ENCODE results near the gene CDH11.

CDH11 gene

DNA sequence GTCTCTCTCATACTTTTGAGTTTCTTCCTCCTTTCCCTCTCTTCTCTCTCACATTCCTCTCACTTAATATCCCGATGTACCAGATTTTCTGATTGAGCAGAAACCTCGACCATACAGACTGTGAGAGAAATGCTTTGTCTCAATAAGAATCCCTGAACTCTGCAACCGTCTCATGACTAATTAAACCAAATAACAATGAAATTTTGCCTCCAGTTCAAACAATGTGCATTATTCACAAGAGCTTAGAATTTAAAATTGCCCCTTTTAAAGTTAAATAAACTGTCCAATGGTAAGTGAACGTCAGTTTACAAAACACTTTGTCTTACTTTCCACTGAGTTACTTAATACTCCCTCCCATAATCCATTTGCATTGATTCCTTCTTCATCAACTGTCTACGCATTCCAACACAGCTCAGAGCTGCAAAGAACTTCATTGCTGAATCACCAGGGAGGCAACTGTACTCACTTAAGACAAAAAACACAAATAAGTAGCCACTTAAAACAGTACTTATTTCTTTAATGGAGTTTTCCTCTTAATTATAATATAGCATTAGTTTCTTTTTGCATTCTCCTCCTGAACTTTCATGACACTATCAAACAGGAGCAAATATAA is 4.9 kb downstream of the CDH11 start:
- DNase-seq = no peak

DNA sequence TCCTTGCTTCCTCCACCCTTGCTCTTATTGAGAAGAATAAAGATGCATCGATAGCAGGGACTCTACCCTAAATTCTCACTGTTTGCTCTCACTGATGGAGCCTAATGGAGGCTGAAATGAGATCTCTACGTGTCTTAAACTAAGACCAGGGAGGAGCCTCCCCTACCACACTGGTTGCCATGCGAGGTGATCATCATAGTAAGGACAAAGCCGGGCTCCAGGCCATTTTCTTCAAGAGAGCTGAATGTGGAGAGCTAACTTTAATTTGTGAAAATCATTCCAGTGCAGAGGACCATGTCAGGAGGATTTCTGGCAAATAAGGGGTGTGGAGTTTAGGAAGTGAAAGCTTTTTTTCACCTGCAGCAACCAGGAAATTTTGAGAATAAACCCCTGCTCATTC is 5.6 kb downstream of the CDH11 start:
- no peak for DNase-seq

DNA sequence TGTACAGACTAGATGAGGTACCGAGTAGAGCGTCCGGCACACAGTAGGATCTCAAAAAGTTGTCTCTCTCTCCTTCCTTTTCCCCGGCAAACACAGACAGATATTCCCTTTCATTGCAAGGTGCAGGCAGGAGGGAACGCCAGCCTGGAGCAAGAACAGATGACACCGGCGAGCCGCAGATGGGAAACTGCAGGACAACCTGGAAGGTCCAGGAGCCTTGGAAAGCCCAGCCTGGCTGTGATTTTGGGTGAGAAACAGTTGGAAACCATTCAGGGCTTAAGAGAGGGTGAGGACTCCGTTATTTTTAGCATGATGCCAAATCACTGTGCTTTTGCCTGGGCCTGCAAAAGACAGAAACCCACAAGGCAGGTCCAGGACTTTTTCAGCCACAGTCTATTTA is 7.3 kb downstream of the CDH11 start:
- no peak for DNase-seq

DNA sequence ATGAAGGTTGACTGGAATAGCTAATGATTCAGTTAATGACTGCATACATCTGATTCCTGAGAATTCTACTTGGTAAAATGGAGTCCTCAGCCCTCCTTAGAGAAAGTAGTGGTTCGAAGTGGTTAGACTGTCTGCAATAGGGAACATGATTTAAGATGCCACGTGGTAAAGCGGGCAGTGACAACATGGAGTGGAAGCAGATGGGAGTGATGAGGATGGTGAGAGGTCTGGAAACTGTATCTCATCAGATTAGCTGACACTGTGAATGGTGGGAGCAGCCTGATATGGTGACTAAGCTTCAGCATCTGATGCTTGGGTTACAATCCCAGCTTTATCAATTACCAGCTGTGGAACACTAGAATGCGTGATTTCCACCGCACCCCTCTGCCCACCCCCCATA is 8.4 kb downstream of the CDH11 start:
- no peak for DNase-seq

DNA sequence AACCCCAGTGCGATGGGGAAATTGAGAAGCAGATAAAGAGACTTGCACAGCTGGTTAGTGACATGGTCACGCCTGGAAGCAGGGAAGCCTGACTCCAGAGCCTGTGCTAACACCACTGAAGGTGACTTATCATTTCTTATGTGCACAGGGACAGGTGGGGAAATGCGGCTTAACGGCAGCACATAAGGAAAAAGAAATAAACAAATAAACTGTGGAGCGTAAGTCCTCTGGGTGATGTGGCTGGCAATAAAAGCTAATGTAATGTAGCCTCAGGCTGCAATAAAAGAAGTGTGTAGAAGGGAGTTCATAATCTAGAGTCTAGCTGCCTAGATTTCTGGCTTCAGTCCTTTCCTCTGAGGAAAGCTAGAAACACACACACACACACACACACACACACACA is 10.6 kb downstream of the CDH11 start:
- no peak for DNase-seq

DNA sequence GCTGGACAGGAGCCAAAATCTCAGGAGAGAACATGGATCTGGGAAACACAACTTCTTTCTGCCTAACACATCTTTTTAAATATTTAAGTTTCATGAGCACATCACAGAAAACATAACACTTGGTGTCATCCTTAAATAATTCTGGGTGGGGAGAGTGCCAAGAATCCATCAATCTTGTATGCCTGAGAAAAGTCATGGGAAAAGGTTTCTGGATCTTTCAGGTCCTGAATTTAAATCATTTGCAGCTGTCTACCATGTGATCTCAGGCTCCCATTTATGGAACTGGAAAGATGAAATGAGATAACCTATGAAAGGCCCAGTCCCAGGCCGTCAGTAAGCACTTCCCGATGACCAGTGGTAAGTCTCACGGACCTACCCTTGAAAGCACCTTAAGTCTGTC is 15.1 kb downstream of the CDH11 start:
- no peak for DNase-seq

DNA sequence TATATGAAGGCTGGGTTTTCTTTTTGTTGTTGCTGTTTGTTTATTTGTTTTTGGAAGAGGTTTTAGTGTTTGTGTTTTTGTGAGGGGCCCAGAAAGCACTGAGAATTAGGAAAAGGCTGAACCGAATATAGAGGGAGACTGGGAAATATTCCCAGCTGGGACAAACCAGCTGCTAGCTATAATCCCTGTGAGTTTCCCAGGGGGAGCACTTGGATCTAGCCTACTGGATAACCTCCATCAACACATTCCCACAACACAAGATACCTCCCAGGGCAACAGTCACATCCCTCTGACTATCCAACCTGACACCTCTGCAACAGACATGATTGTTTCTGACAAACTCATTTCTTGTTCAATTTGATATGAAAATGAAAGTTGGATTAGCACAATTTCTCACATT is 16.7 kb downstream of the CDH11 start:
- no peak for DNase-seq

DNA sequence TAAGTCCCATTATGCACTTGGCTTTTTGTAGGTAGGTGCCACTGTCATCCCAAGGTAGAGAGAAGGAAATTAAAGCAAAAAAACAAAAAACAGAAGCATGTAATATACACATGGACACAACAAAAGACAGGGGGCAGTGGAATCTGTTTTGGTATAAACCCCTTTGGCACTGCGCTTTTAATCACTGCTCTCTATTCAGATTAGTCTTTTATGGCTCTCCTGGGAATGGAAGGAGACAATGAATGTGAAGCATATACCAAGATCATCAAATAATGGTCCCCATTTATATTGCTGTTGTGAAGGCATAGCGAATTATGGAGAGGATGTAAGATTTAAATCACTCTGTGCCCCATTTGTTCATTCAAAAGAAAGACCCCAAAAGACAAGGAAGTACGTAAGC is 17.4 kb downstream of the CDH11 start:
- no peak for DNase-seq

DNA sequence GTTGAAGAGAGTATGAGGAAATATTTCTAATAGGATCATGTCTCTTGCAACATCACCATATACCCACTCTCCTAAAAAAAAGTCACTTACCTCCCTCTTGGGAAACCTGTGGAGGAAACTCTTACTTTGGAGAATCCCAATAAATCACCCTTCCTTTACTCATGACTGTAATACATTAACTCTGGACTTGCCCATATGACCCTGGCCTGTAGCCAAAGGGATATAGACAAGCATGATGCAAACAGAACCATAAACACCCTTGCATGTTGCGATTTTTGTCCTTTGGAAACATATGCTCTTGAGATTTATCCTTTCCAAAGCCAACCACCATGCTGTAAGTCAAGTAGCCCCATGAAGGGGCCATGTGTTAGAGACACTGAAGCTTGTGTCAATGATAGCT is 19.5 kb downstream of the CDH11 start:
- DNase-seq = no peak

DNA sequence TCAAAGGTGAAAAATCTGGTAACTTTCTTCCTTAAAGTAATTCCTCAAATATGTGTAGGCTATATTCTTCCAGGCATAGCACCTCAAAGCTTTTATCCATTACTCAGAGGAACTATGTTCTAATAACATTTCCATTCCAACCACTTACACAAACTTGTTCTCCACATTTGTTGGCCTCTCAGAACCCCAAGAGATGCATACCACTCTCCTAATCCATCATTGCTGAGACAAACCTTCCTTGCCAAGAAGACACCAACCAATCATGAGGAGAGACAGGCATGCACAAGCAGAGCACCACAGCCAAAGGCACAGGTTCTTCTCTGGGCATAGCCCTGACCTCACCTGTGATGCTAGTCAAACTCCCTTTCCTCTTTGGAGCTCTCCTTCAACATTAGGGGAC is 20.9 kb downstream of the CDH11 start:
- no peak for DNase-seq

DNA sequence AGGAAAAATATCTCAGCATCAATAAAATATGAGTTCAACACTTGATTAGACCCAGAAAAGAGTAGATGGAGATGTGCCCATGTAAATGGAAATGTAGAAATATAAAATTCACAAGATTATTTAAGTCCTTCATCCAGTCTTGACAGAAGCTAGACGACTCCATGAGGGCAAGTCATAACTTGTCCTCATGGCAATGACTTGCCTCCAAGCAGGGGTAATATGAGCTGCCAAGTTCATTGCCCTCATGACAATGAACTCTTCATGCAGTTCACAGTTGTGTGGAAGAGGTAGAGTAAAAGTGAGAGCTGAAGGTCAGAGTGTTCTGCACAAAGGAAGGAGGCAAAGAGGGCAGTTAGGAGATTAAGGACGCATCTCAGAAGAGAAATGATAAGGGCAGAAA is 22.3 kb downstream of the CDH11 start:
- no peak for DNase-seq

DNA sequence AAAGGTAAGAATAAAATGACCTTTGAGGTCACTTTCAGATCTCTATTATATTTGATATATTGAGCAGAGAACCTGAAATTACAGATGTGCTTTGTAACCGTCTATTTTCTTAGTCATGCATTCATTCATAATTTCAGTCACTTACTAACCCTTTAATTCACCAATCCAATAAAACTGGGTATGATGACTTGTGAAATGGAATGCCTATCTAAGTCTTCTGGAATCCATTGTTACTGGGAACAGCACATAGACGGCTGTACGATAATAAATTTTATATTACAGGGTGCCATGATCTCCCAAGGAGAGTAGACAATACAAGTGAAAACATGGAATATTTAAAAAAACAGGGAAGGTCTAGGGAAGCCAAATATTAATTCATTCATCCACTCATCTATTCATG is 22.9 kb downstream of the CDH11 start:
- DNase-seq = no peak

DNA sequence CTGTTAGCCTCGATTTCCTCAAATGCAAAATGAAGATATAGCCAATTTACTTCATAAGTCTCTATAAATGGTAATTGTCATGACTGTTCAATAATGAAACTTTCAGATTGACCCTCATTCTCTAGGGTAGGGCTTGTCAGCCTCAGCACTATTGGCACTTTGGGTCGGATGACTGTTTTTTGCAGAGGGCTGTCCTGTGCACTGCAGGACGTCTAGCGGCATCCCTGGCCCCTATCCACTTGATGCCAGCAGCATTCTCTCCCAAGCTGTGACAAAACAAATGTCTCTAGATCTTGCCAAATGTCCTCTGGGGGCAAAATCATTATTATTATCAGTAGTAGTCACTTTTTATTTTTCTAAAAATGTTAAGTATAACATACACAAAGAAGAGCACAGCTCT is 24.6 kb downstream of the CDH11 start:
- no peak for DNase-seq

DNA sequence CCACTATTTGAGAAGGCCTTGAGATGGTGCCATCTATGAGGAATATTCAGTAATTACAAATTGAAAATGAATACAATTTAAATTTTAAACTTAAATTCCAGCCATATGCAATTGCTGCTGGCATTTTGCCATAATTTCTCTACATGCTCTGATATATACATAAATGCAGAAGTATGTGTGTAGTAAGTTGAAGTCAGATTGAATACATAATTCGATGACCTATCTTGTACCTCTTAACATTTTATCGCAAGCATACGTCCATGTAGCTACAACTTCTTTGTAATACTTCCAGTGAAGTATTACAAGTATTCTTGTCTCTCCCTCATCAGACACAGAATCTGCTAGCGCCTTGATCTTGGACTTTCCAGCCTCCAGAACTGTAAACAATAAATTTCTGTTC is 26.0 kb downstream of the CDH11 start:
- no peak for DNase-seq

DNA sequence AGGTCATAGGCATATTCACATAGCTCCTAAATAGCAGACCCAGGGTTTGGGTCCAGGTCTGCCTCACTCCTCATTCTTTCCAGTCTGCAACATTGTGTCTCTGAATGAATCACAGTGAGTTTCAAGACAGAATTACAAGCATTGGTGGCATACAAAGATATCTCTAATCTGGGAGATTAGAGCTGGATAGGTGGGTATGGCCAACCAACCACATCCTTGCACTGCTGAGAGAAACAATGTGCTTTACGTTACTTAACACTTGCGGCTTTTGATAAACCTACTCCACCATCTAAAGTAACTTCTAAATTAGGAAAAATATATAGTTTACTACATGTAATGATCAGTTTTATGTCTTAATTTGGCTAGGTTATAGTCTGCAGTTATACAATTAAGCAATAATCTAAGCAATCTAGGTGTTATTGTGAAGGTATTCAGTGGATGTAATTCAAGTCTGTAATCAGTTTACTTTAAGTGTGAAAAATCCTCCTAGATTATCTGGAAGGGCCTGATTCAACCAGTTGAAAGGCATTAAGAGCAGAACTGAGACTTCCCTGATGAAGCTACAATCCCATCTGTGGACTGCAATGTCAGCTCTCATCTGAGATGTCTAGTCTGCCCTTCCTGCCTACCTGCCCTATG is 26.7 kb downstream of the CDH11 start:
- no peak for DNase-seq

DNA sequence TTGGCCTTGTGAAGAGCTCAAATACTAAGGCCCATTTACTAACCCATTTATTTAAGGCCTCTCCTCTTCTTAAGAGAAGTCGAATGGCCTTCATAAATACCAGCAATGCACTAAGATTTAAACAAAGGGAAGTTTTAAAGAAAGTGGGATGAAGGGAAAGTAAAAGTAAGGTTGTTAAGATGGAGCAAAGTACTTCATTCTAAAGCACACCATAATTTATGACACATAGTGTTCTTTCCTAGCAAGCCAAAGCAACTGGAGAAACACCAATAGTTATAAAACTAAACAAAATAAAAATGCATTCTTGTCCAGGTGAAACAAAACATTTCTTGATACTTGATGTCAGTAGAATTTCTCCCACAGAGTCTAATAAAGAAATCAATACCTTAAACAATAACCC is 27.9 kb downstream of the CDH11 start:
- DNase-seq = no peak

DNA sequence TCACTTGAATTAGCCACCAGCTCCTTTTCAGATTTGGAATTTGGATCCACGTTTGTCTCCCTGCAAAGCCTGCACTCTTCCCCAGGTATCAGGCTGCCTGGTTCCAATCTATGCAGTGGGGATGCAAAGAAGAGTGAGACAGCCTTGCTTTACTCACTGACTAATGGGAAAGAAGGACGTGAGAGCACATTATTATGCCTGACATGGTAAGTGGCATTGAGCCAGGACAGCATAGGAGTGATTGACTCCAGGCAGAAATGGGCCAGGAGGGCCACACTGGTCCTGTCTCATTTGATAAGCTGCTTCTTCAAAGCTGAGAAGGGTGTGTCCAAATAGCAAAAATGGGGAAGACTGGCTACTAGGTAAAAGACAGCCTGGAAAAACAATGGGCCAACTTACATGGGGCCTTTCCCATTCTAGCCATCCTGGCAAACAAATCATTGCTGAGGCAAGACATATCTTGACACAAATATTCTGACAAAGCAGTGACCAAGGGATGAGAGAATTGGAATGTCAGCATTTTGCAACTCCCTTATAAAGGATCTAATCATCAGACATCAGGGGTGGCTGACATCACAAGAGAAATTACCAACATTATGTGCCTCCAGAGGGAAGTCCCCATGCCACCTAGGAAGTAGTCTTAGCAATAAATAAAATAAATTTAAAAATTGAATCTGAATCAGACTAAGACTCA is 38.6 kb downstream of the CDH11 start:
- no peak for DNase-seq

DNA sequence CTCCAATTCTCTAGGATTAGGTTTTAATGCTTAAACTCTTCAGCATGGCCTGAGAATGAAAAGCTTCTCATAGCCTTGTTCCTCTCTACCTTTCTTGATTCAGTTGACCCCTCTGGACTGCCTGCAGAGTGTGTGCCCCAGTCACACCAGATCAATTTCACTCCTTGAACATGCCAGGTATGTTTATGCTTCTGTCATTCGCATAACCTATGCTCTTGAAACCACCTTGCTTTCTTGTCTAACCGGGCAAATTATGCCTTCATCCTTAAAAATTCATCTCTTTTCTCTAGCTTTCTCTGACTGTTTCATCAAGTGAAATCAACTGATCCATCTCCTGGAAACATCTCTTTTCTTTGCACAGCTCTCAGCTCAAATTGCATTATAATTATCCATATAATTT is 42.3 kb downstream of the CDH11 start:
- no peak for DNase-seq

DNA sequence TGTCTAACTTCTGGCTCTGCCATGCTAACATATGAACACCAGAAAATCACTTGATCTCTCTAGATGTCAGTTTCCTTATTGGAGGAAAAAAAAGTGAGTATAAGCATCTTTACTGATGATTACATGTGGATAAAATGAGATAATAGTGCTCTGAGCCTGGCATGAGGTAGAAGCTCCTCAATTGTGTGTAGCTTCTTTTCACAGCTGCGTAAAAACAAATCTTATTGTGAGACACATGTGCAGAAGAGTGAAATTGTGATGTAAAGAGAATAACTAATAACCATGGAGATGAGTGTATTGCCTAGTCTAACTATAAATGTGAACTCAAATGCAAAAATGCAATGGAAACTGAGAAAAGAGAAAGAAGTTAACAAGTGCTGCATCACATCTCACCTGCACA is 44.7 kb downstream of the CDH11 start:
- no peak for DNase-seq

DNA sequence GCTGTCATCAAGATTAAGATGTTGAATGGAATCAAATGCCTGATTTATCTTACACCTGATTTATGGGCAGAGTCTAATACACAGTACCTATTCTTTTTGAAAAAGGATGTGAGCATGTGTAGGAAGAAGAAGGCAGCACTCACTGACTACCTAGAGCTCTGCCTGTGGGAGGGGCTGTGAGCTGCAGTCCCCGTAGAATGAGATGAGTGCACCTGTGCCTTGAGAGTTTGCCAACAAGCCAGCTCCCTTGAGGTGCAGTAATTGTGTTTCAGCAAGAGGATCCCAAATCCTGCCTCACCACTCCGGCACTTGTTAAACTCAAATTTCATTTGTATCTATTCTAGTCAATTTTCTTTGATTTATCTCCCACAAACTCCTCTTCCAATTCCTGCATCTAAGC is 46.0 kb downstream of the CDH11 start:
- DNase-seq = no peak

DNA sequence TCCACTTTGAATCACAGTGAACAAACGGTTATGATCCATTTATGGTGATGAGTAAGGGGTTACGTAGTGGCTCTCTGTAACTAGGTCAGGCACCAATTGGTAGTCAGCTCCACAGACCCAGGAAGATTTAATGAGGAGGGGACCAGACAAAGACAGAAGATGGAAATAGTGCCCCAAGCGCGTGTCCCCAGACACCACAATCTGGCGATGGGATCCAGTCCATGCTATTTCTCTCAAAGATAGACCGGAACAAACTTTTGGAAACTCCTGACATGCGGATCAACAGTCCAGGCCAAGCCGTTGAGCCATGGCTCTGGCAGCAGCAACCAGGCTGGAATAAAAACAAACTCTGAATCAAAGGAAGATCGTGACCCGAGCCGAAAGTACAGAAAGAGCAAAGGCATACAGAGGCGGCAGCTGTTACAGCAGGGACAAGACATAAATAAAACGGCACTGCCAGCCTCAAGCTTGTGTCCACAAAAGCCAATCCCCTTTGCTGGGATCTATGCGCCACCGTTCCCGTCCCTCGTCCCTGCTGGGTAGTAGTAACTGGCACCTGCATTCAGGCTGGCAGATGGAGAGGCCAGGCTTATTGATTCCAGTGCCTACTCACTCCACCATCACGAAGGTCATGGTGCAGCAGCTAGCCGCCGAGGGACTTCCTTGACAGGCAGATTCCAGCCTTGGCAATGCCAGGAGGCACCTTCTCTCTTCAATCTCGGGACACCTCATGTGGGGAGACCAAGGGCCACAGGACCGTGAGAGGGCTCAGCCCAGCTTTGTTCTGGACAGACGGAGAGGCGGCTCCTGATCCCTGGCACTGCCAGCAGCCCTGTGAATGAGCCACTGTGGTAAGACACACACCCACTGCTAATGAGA is 50.2 kb downstream of the CDH11 start:
- DNase-seq = no peak

DNA sequence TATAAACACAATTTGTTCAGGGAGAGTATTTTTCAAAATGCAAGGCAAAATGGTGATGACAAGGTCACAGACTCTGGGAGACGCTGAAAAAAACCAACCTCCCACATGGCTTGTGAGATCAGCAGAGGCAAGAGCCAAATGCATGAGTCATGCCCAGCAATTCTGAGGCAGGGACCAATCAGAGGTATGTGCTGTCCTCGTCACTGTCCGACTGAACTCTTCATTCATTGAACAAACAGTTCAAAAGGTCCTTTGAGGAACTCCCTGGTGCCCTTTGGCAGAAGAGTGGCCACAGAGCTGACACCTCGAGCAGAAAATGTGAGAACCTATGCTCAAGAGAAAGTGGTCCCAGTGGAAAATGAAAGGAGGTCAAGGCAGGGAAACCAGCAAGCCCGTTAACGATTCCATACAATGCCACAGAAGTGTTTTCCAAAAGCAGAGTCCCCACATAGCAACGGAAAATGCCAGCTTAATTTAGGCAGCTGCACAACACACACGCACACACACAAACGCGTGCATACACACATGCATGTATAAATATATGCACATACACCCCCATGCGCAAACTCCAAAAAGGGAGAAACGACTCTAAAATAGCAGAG is 50.9 kb downstream of the CDH11 start:
- no peak for DNase-seq

DNA sequence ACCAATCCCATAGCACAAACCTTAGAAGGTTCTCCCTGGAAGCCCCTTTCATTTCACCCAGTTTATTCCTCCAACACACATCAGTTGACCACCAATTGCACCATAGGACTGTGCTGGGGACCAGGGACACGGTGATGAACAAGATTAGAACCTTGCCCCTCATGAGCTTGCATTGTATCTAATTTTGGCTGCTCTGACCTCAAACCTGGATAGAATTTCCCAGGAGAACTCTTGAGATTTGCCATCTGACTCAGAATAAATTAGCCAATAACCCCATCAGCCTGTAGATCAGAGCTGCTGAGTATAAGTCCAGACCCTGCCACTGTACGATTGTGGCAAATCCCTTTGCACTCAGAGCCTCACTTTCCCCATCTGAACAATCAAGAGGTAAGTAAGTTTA is 52.1 kb downstream of the CDH11 start:
- no peak for DNase-seq
